Neural cell (in vitro differentiated cells): ENCODE data around the gene IST1. TPM values are rescaled to one million over a fixed set of nuclear protein-coding genes. Genes with fewer than 3 reads are reported as not detected.

Experiments used
- H2AFZ ChIP-seq: fragments of 200-600, 300-800 bp; sonication (generic), shearing (Covaris generic); 2 replicates; pipeline ENCODE4 v1.6.0; 2014; ENCODE audit warnings: low read depth, mild to moderate bottlenecking, antibody characterized with exemption, low read length, moderate library complexity
- H3F3A ChIP-seq: fragments of 200-600 bp; shearing (Covaris generic); 2 replicates; pipeline ENCODE4 v1.6.1; 2016; ENCODE audit warnings: mild to moderate bottlenecking, moderate library complexity, mixed read lengths, antibody characterized with exemption, low read length; ENCODE audit not compliant: insufficient read depth, poor library complexity, severe bottlenecking
- H3K27ac ChIP-seq: fragments of 200-600, 300-800 bp; sonication (generic), shearing (Covaris generic); 2 replicates; pipeline ENCODE4 v1.5.1; 2014; ENCODE audit warnings: mild to moderate bottlenecking, low read length, moderate library complexity
- H3K27me3 ChIP-seq: fragments of 300-800, 200-600 bp; sonication (generic), shearing (Covaris generic); 2 replicates; pipeline ENCODE4 v1.6.0; 2014; ENCODE audit warnings: mild to moderate bottlenecking, low read depth, low read length, moderate library complexity; ENCODE audit not compliant: insufficient read depth
- H3K36me3 ChIP-seq: fragments of 300-800, 200-600 bp; sonication (generic), shearing (Covaris generic); 2 replicates; pipeline ENCODE4 v1.5.1; 2014; ENCODE audit warnings: mild to moderate bottlenecking, antibody characterized with exemption, low read length, moderate library complexity; ENCODE audit not compliant: insufficient read depth
- H3K4me2 ChIP-seq: fragments of 300-800, 200-600 bp; sonication (generic), shearing (Covaris generic); 2 replicates; pipeline ENCODE4 v1.6.0; 2014; ENCODE audit warnings: mild to moderate bottlenecking, low read length
- H3K4me3 ChIP-seq: fragments of 300-800, 200-600 bp; sonication (generic), shearing (Covaris generic); 2 replicates; pipeline ENCODE4 v1.5.1; 2014; ENCODE audit warnings: mild to moderate bottlenecking, low read length, moderate library complexity
- H3K79me2 ChIP-seq: fragments of 200-600 bp; shearing (Covaris generic); replicated peaks from 2 replicates; pipeline ENCODE4 v1.6.0; 2014; ENCODE audit warnings: mild to moderate bottlenecking, low read length, moderate library complexity; ENCODE audit not compliant: insufficient read depth
- H3K9ac ChIP-seq: fragments of 300-800, 200-600 bp; sonication (generic), shearing (Covaris generic); 2 replicates; pipeline ENCODE4 v1.6.1; 2016; ENCODE audit warnings: mild to moderate bottlenecking, low read length, mixed read lengths
- H3K9me2 ChIP-seq: fragments of 200-600 bp; shearing (Covaris generic); 2 replicates; pipeline ENCODE4 v1.6.1; 2016; ENCODE audit warnings: mild to moderate bottlenecking, low read length, mixed read lengths; ENCODE audit not compliant: insufficient read depth
- H3K9me3 ChIP-seq: fragments of 200-600, 300-800 bp; sonication (generic), shearing (Covaris generic); 2 replicates; pipeline ENCODE4 v1.6.1; 2016; ENCODE audit warnings: mild to moderate bottlenecking, mixed run types, low read length, moderate library complexity, mixed read lengths
- H4K20me1 ChIP-seq: fragments of 200-600 bp; shearing (Covaris generic); 2 replicates; pipeline ENCODE4 v1.6.1; 2016; ENCODE audit warnings: mild to moderate bottlenecking, mixed run types; ENCODE audit not compliant: insufficient read depth
- EP300 ChIP-seq: fragments of 450-650 bp; conservative IDR thresholded peaks from 2 replicates; pipeline ENCODE4 v1.6.1; 2014; ENCODE audit warnings: antibody characterized with exemption, mild to moderate bottlenecking, moderate library complexity; ENCODE audit not compliant: poor library complexity, severe bottlenecking
- EZH2 ChIP-seq: fragments of 200-600, 300-800 bp; shearing (Covaris generic), sonication (generic); IDR thresholded peaks from 2 replicates; pipeline ENCODE4 v1.6.1; 2014; ENCODE audit warnings: antibody characterized with exemption, low read length, borderline replicate concordance, mild to moderate bottlenecking; ENCODE audit not compliant: insufficient read depth, poor library complexity, severe bottlenecking
- MXI1 ChIP-seq: fragments of 450-650 bp; conservative IDR thresholded peaks from 2 replicates; pipeline ENCODE4 v1.6.1; 2014; ENCODE audit warnings: antibody characterized with exemption, mild to moderate bottlenecking; ENCODE audit not compliant: poor library complexity, severe bottlenecking
- POLR2AphosphoS5 ChIP-seq: IDR thresholded peaks from 2 replicates; pipeline ENCODE4 v1.6.1; 2012
- RAD21 ChIP-seq: fragments of 450-650 bp; conservative IDR thresholded peaks from 2 replicates; pipeline ENCODE4 v1.6.1; 2014; ENCODE audit warnings: antibody characterized with exemption, mild to moderate bottlenecking, moderate library complexity
- SMC3 ChIP-seq: fragments of 450-650 bp; conservative IDR thresholded peaks from 2 replicates; pipeline ENCODE4 v1.6.1; 2014; ENCODE audit warnings: antibody characterized with exemption, mild to moderate bottlenecking, moderate library complexity; ENCODE audit not compliant: poor library complexity
- TAF1 ChIP-seq: IDR thresholded peaks from 2 replicates; pipeline ENCODE4 v1.6.1; 2012; ENCODE audit warnings: low read depth
- polyA plus RNA-seq: library from polyadenylated mRNA; depleted of rRNA; stranded (reverse); fragments of >200 nt; gene quantifications from 2 replicates; pipeline ENCODE4 v1.2.3, GENCODE V29; 2014
- TF ChIP-seq, protein P1 (sequence below): fragments of 450-650 bp; IDR thresholded peaks from 2 replicates; pipeline ENCODE4 v1.5.1; 2014; ENCODE audit warnings: antibody characterized with exemption, mild to moderate bottlenecking, moderate library complexity; ENCODE audit not compliant: poor library complexity, severe bottlenecking
- TF ChIP-seq, protein P2 (sequence below): IDR thresholded peaks from 2 replicates; pipeline ENCODE4 v1.6.1; 2012; ENCODE audit warnings: borderline replicate concordance

The IST1 gene
- polyA plus RNA-seq, 1 donor from 2014 or later, result 389 TPM

DNA sequence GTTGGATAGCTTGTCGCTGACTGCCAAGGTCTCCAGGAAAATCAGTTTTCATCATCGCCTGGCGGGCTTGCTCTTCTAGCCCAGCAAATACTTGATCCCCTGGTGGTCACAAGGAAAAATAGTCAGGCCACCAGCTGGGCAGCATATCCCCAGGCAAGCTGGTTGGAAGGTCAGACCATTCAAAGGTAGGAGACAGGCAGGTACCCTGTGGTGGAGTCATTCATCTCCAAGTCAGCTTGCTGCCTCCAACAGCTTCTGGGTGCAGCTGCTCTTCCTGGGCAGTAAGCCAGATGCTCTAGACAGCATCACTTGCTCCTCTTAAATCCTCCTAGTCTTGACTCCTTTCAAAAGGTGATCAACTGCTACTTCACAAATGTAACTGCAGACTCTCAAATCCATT is 27.4 kb upstream of the IST1 start:
- peaks cover 21% of the 10 kb centered on the region for H3K79me2 ChIP-seq
- H3K9ac ChIP-seq, result no peak overlapping the region
- no peaks in the 10 kb centered on the region for H3K36me3 ChIP-seq
- TF ChIP-seq TAF1 (no peak), EP300 (no peak)
- no peak overlapping the region for H3K27ac ChIP-seq
- no peaks in the 10 kb centered on the region for H3K27me3 ChIP-seq
- no peaks in the 10 kb centered on the region for H3K9me2 ChIP-seq
- H3K4me3 ChIP-seq, result no peak overlapping the region
- no peak overlapping the region for H3K4me2 ChIP-seq
- H3F3A ChIP-seq, result no peaks in the 10 kb centered on the region
- H3K9me3 ChIP-seq, result no peaks in the 10 kb centered on the region
- H4K20me1 ChIP-seq, result peaks cover 3% of the 10 kb centered on the region
- no peak overlapping the region for H2AFZ ChIP-seq

DNA sequence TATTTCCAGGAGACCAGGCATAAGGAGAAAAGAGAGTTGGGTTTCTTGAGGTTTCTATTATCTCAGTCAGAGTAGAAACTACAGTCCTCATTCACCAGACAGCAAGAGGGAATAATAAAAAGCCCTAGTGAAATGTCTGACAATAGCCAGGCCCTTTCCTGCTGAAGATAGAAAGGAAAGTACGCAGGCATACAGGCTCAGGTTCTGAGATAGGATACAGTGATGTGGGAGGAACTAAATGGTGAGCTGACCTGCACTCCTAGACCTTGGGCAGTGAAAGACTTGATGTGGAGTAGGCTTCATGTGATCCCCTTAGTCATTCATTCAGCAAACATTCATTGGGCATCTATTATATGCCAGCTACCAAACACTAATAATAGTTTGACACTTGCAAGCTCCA is 26.2 kb upstream of the IST1 start:
- H3K9me2 ChIP-seq, result no peaks in the 10 kb centered on the region
- H3K4me3 ChIP-seq, result no peak overlapping the region
- no peaks in the 10 kb centered on the region for H3K9me3 ChIP-seq
- no peaks in the 10 kb centered on the region for H3K27me3 ChIP-seq
- H3K36me3 ChIP-seq, result no peaks in the 10 kb centered on the region
- H4K20me1 ChIP-seq, result peaks cover 3% of the 10 kb centered on the region
- no peak overlapping the region for H3K27ac ChIP-seq
- peaks cover 21% of the 10 kb centered on the region for H3K79me2 ChIP-seq
- no peak overlapping the region for H3K9ac ChIP-seq
- H3K4me2 ChIP-seq, result no peak overlapping the region
- TF ChIP-seq POLR2AphosphoS5 (no peak), SMC3 (no peak), EZH2 (no peak), EP300 (no peak), TAF1 (no peak), MXI1 (no peak), RAD21 (no peak)
- TF ChIP-seq, protein P1, sequence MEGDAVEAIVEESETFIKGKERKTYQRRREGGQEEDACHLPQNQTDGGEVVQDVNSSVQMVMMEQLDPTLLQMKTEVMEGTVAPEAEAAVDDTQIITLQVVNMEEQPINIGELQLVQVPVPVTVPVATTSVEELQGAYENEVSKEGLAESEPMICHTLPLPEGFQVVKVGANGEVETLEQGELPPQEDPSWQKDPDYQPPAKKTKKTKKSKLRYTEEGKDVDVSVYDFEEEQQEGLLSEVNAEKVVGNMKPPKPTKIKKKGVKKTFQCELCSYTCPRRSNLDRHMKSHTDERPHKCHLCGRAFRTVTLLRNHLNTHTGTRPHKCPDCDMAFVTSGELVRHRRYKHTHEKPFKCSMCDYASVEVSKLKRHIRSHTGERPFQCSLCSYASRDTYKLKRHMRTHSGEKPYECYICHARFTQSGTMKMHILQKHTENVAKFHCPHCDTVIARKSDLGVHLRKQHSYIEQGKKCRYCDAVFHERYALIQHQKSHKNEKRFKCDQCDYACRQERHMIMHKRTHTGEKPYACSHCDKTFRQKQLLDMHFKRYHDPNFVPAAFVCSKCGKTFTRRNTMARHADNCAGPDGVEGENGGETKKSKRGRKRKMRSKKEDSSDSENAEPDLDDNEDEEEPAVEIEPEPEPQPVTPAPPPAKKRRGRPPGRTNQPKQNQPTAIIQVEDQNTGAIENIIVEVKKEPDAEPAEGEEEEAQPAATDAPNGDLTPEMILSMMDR, result no peak
- TF ChIP-seq, protein P2, sequence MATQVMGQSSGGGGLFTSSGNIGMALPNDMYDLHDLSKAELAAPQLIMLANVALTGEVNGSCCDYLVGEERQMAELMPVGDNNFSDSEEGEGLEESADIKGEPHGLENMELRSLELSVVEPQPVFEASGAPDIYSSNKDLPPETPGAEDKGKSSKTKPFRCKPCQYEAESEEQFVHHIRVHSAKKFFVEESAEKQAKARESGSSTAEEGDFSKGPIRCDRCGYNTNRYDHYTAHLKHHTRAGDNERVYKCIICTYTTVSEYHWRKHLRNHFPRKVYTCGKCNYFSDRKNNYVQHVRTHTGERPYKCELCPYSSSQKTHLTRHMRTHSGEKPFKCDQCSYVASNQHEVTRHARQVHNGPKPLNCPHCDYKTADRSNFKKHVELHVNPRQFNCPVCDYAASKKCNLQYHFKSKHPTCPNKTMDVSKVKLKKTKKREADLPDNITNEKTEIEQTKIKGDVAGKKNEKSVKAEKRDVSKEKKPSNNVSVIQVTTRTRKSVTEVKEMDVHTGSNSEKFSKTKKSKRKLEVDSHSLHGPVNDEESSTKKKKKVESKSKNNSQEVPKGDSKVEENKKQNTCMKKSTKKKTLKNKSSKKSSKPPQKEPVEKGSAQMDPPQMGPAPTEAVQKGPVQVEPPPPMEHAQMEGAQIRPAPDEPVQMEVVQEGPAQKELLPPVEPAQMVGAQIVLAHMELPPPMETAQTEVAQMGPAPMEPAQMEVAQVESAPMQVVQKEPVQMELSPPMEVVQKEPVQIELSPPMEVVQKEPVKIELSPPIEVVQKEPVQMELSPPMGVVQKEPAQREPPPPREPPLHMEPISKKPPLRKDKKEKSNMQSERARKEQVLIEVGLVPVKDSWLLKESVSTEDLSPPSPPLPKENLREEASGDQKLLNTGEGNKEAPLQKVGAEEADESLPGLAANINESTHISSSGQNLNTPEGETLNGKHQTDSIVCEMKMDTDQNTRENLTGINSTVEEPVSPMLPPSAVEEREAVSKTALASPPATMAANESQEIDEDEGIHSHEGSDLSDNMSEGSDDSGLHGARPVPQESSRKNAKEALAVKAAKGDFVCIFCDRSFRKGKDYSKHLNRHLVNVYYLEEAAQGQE, result no peak
- H3F3A ChIP-seq, result no peaks in the 10 kb centered on the region
- no peak overlapping the region for H2AFZ ChIP-seq

DNA sequence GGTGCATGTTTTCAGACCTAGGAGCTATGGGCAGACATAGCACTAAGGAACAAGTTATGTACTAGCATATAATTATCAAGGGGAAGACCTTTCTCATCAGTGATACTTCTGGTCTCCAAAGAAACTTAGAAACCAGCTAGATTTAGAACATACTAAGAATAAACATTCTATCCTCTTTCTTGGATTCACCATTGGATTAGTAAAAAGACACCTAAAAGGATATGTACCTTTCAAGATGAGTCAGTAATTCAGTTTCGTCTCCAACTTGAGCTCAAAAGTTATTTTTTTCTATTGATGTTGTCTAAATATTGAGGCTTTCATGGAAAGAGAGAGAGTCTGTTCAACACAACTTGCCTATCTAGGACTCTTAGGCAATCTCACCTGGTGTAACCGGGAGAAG is 24.5 kb upstream of the IST1 start:
- no peaks in the 10 kb centered on the region for H3K36me3 ChIP-seq
- peaks cover 3% of the 10 kb centered on the region for H4K20me1 ChIP-seq
- no peak overlapping the region for H2AFZ ChIP-seq
- no peaks in the 10 kb centered on the region for H3K9me3 ChIP-seq
- TF ChIP-seq MXI1, result no peak
- no peak for TF ChIP-seq RAD21
- TF ChIP-seq, protein P2, result no peak
- TF ChIP-seq TAF1, result no peak
- TF ChIP-seq EP300, result no peak
- no peak for TF ChIP-seq SMC3
- TF ChIP-seq, protein P1, result no peak
- H3K79me2 ChIP-seq, result peaks cover 21% of the 10 kb centered on the region
- no peak overlapping the region for H3K4me3 ChIP-seq
- H3K27me3 ChIP-seq, result no peaks in the 10 kb centered on the region
- no peaks in the 10 kb centered on the region for H3K9me2 ChIP-seq
- H3K27ac ChIP-seq, result no peak overlapping the region
- no peak overlapping the region for H3K9ac ChIP-seq
- no peak overlapping the region for H3K4me2 ChIP-seq
- H3F3A ChIP-seq, result no peaks in the 10 kb centered on the region
